K562 (cell line): ENCODE results near the gene GLTP. TPM values are rescaled to one million over a fixed set of nuclear protein-coding genes. Genes with fewer than 3 reads are reported as not detected.
A peak's percentile ranks its signal among the peaks of the same experiment; 100 is the strongest.

ENCODE experiments used
- ATAC-seq: fragments of 200-7000 bp; cut with Tn5 transposase; 3 replicates; pipeline ENCODE4 v1.9.1; 2020; ENCODE audit warnings: moderate library complexity
- BruUV-seq: library from RNA; stranded (reverse); fragments of 400-500 nt; replicated peaks from 2 replicates; lab custom pipeline; 2021; lab: Mats Ljungman, UMichigan
- CTCF ChIA-PET: fragments of 300-600 bp; formaldehyde crosslinking; extraction: SDS; loops from one replicate; lab custom pipeline; 2021; ENCODE audit warnings: low intra/inter-chr PET ratio; lab: Yijun Ruan, JAX
- POLR2A ChIA-PET: fragments of 300-600, 350-650 bp; sonication (Branson Sonifier 250); formaldehyde crosslinking; extraction: SDS; loops from one replicate; lab custom pipeline; 2021; ENCODE audit warnings: antibody characterized with exemption, inconsistent platforms; lab: Yijun Ruan, JAX
- DNase-seq, 4 experiments: peaks; one replicate each; pipeline versions ENCODE4 v3.0.0 to v3.0.0-alpha.2; 2011 to 2018; ENCODE audit warnings: low spot score in 3 of 4, mixed read lengths in 3 of 4; ENCODE audit errors: extremely low read depth in 1 of 4
- FAIRE-seq: peaks from 2 replicates; lab custom pipeline; 2011; peaks lifted over from hg19 to GRCh38; lab: Jason Lieb, UNC
- H2AFZ ChIP-seq: 2 replicates; pipeline ENCODE4 v1.6.0; 2011; ENCODE audit warnings: low read depth, low read length, control low read depth, inconsistent platforms
- H3K27ac ChIP-seq: fragments of 200-600 bp; 3 replicates; pipeline ENCODE4 v1.8.0; 2011; ENCODE audit warnings: low read depth, mild to moderate bottlenecking, control low read depth, inconsistent platforms, low read length, moderate library complexity, mixed read lengths; ENCODE audit errors: extremely low read depth
- H3K27me3 ChIP-seq, 2 experiments: fragments of 300-600 bp in 1 of 2; 2 replicates in 1 of 2; 3 replicates in 1 of 2; pipeline versions ENCODE4 v1.6.0 to v1.8.0; 2011; ENCODE audit warnings: inconsistent platforms in 2 of 2, low read length in 2 of 2, mild to moderate bottlenecking in 1 of 2, mixed read lengths in 1 of 2, moderate library complexity in 1 of 2; ENCODE audit not compliant: control insufficient read depth in 2 of 2, insufficient read depth in 2 of 2
- H3K36me3 ChIP-seq: fragments of 300-600 bp; 3 replicates; pipeline ENCODE4 v1.8.0; 2011; ENCODE audit warnings: mild to moderate bottlenecking, low read length, inconsistent platforms; ENCODE audit not compliant: control insufficient read depth, insufficient read depth
- H3K4me1 ChIP-seq, 2 experiments: fragments of 200-600 bp in 1 of 2; replicated peaks in 1 of 2; 2 replicates in 1 of 2; 3 replicates in 1 of 2; pipeline versions ENCODE4 v1.5.1 to v1.8.0; 2011; ENCODE audit warnings: inconsistent platforms in 2 of 2, low read length in 2 of 2, mild to moderate bottlenecking in 1 of 2, mixed read lengths in 1 of 2, moderate library complexity in 1 of 2; ENCODE audit not compliant: control insufficient read depth in 2 of 2, insufficient read depth in 2 of 2
- H3K4me2 ChIP-seq: 2 replicates; pipeline ENCODE4 v1.6.1; 2011; ENCODE audit warnings: low read length, control low read depth, inconsistent platforms, mixed read lengths; ENCODE audit not compliant: insufficient read depth
- H3K4me3 ChIP-seq: fragments of 200-600 bp; sonication (generic), shearing (Covaris generic); 2 replicates; pipeline ENCODE4 v1.5.1; 2016; ENCODE audit warnings: control low read depth, inconsistent platforms
- H3K79me2 ChIP-seq: fragments of 200-600 bp; 3 replicates; pipeline ENCODE4 v1.8.0; 2011; ENCODE audit warnings: low read length, inconsistent platforms; ENCODE audit not compliant: control insufficient read depth, insufficient read depth
- H3K9ac ChIP-seq, 2 experiments: 2 replicates each; pipeline versions ENCODE4 v1.6.0 to v1.6.1; 2011; ENCODE audit warnings: low read depth in 2 of 2, low read length in 2 of 2, control low read depth in 1 of 2, inconsistent platforms in 1 of 2, mild to moderate bottlenecking in 1 of 2, mixed read lengths in 1 of 2; ENCODE audit not compliant: insufficient read depth in 1 of 2
- H3K9me1 ChIP-seq: one replicate; pipeline ENCODE4 v1.6.0; 2011; ENCODE audit warnings: inconsistent platforms, mild to moderate bottlenecking, low read length, moderate library complexity; ENCODE audit not compliant: control insufficient read depth, insufficient read depth
- H3K9me3 ChIP-seq: replicated peaks from 2 replicates; pipeline ENCODE4 v1.5.1; 2011; ENCODE audit warnings: low read depth, low read length, inconsistent platforms; ENCODE audit not compliant: control insufficient read depth, insufficient read depth
- H4K20me1 ChIP-seq: replicated peaks from 2 replicates; pipeline ENCODE4 v1.6.1; 2011; ENCODE audit warnings: low read length, inconsistent platforms, mixed read lengths; ENCODE audit not compliant: control insufficient read depth, insufficient read depth
- BCOR ChIP-seq: fragments of 450-650 bp; IDR thresholded peaks from 2 replicates; pipeline ENCODE4 v1.6.1; 2016
- HMBOX1 ChIP-seq: sonication (generic); IDR thresholded peaks from 2 replicates; pipeline ENCODE4 v1.6.1; 2016
- NR2C2 ChIP-seq, 2 experiments: fragments of 200-800 bp in 1 of 2; sonication (Bioruptor generic) in 1 of 2; sonication (generic) in 1 of 2; formaldehyde crosslinking in 1 of 2; IDR thresholded peaks; 2 replicates each; pipeline versions ENCODE4 v1.6.1 to v1.8.0; 2016 to 2022; ENCODE audit warnings: mild to moderate bottlenecking in 1 of 2, missing compliant biosample characterization in 1 of 2, missing genetic modification characterization in 1 of 2, missing genetic modification reagents in 1 of 2
- POLR2AphosphoS2 ChIP-seq: IDR thresholded peaks from 2 replicates; pipeline ENCODE4 v1.6.1; 2012; ENCODE audit warnings: low read length, improper control_type of control experiment
- POU5F1 ChIP-seq: fragments of 150-350 bp; IDR thresholded peaks from 2 replicates; pipeline ENCODE4 v1.6.1; 2014; ENCODE audit warnings: borderline replicate concordance, low read length, low read depth, mild to moderate bottlenecking; ENCODE audit not compliant: partially characterized antibody
- RBM25 ChIP-seq: fragments of 200-400 bp; formaldehyde crosslinking; IDR thresholded peaks from 2 replicates; pipeline ENCODE4 v1.6.1; 2018; ENCODE audit warnings: low read length, low read depth, moderate library complexity; ENCODE audit not compliant: severe bottlenecking
- SMARCA5 ChIP-seq: fragments of 450-650 bp; IDR thresholded peaks from 2 replicates; pipeline ENCODE4 v1.6.1; 2016
- ZBTB7A ChIP-seq: IDR thresholded peaks from 2 replicates; pipeline ENCODE4 v1.6.1; 2011; ENCODE audit warnings: low read depth, mild to moderate bottlenecking, low read length, moderate library complexity, borderline replicate concordance; ENCODE audit not compliant: control insufficient read depth
- ZEB2 ChIP-seq: fragments of 450-650 bp; IDR thresholded peaks from 2 replicates; pipeline ENCODE4 v1.6.1; 2016
- ZFP36 ChIP-seq: fragments of 150-350 bp; IDR thresholded peaks from 2 replicates; pipeline ENCODE4 v1.6.1; 2018; ENCODE audit warnings: low read length, low read depth; ENCODE audit not compliant: partially characterized antibody
- ZNF263 ChIP-seq: sonication (generic); formaldehyde crosslinking; IDR thresholded peaks from 2 replicates; pipeline ENCODE4 v1.8.0; 2022; ENCODE audit warnings: mild to moderate bottlenecking, missing genetic modification reagents, borderline replicate concordance
- ZNF77 ChIP-seq: fragments of 250-450 bp; sonication (Bioruptor Pico); IDR thresholded peaks from 2 replicates; pipeline ENCODE4 v1.5.0; 2020
- WGBS: fragments of 100-300 bp; shearing (Covaris generic); methylation state at CpG from one replicate; pipeline ENCODE4 v1.1.6; 2016; ENCODE audit warnings: low coverage, mixed read lengths; ENCODE audit not compliant: insufficient coverage; ENCODE audit errors: missing lambda C conversion rate; 5-methylcytosine and 5-hydroxymethylcytosine counted together
- in situ Hi-C: fragments of 300-500 bp; cut with MboI; formaldehyde crosslinking; loops from 4 replicates; pipeline ENCODE4 v1.15.0; 2018; ENCODE audit warnings: inconsistent platforms, mixed read lengths
- intact Hi-C: fragments of 100-400 bp; cut with micrococcal nuclease; formaldehyde crosslinking; loops from 2 replicates; pipeline ENCODE4 v1.14.2; 2022
- polyA plus RNA-seq, 8 experiments: library from polyadenylated mRNA; depleted of rRNA in 4 of 8; stranded (reverse) in 5 of 8; unstranded in 3 of 8; fragments of >200 nt; fragmentation: Nextera tagmentation in 2 of 8; fragmentation: Illumina TruSeq in 1 of 8; extraction: Ambion mirVana in 2 of 8; extraction: Trizol in 1 of 8; gene quantifications; 2 replicates each; pipeline versions ENCODE4 v1.2.1 to v1.2.3, GENCODE V29; 2011 to 2014; ENCODE audit warnings: inconsistent platforms in 1 of 8, missing spikeins in 1 of 8
- total RNA-seq, 7 experiments: library from RNA; depleted of rRNA in 6 of 7; stranded (reverse); fragments of >200 nt in 6 of 7; fragmentation: Illumina TruSeq in 2 of 7; extraction: Trizol in 2 of 7; gene quantifications; 2 replicates each; pipeline versions ENCODE4 v1.2.1 to v1.2.3, GENCODE V29; 2011 to 2021; ENCODE audit warnings: low replicate concordance in 1 of 7

GLTP gene
- total and polyA plus RNA-seq, 9 of the 15 experiments (the other 6 are each of a cell fraction or from before 2014, with no cell fraction given), result 4.4 to 8.3 (median 6.1) TPM

GRCh38 chr12:109817627-109818231 is 62.6 kb downstream of the GLTP start:
- H3K4me1 ChIP-seq, result no peaks in the 10 kb centered on the region; a peak in 2 of 5 replicates
- no peak overlapping the region for H3K4me2 ChIP-seq
- no peaks in the 10 kb centered on the region for H3K36me3 ChIP-seq
- no peaks in the 10 kb centered on the region for H3K79me2 ChIP-seq
- no TSS peak for BruUV-seq
- FAIRE-seq (no peak), ATAC-seq (no peak), DNase-seq (no peak)
- H3K27ac ChIP-seq, result no peak overlapping the region
- WGBS, result 8% methylated on average over 8 of the region's 8 CpGs
- 0 out of 4 replicates have a peak overlapping the region, but pooled peaks of 1 of the 2 experiments have one; percentile 26 for H3K9ac ChIP-seq
- no peaks in the 10 kb centered on the region; the same call in 1 of the 2 replicates for H4K20me1 ChIP-seq
- ChIA-PET POLR2A (no interaction called here), CTCF (no interaction called here)
- peaks cover 15 to 60% of the 10 kb centered on the region in 2 experiments; a peak in 4 of 5 replicates for H3K27me3 ChIP-seq
- H3K4me3 ChIP-seq, result no peak overlapping the region
- in situ Hi-C loops (no loop called here), intact Hi-C loops (no loop called here)
- H3K9me1 ChIP-seq, result no peaks in the 10 kb centered on the region
- H2AFZ ChIP-seq, result no peak overlapping the region
- H3K9me3 ChIP-seq, result no peaks in the 10 kb centered on the region
- TF ChIP-seq ZEB2 (no peak), POU5F1 (no peak), ZBTB7A (no peak), BCOR (no peak; the same call in 1 of the 2 replicates), RBM25 (peak; percentile 68), NR2C2 (CRISPR knock-in tag; IDR thresholded peaks at IDR 0.05) (no peak), NR2C2 (tag; IDR thresholded peaks at IDR 0.05) (no peak), POLR2AphosphoS2 (no peak), ZFP36 (peak; percentile 36), ZNF77 (no peak), ZNF263 (no peak), SMARCA5 (peak; percentile 60; the same call in 1 of the 2 replicates), HMBOX1 (no peak)
